H1 (cell line): ENCODE measurements around the gene MSS51. TPM values are rescaled to one million over a fixed set of nuclear protein-coding genes. Genes with fewer than 3 reads are reported as not detected.

Source experiments
- CTBP2 ChIP-seq: IDR thresholded peaks from 2 replicates; pipeline ENCODE4 v1.7.0; 2011; ENCODE audit warnings: borderline replicate concordance, mild to moderate bottlenecking, moderate library complexity, mixed read lengths, low read length; ENCODE audit not compliant: insufficient read depth, insufficient read length
- polyA plus RNA-seq, 7 experiments: library from polyadenylated mRNA; depleted of rRNA in 3 of 7; stranded (reverse) in 5 of 7; unstranded in 2 of 7; fragments of >200 nt in 5 of 7; fragments of 200-250 nt in 2 of 7; gene quantifications; 1 replicate in 5 of 7; 2 replicates in 1 of 7; 4 replicates in 1 of 7; pipeline versions ENCODE4 v1.2.1 to v1.2.3, GENCODE V29; 2011 to 2013; ENCODE audit warnings: missing spikeins in 2 of 7, mixed read lengths in 2 of 7
- total RNA-seq: library from RNA; stranded (reverse); fragmentation: NEBNext Ultra II Directional; extraction: Animal tissue kit (Norgen Biotek cat#: 25700); gene quantifications from 2 replicates; pipeline ENCODE4 v1.2.1, GENCODE V29; 2021

The MSS51 gene
- total and polyA plus RNA-seq, 2 of the 8 experiments (the other 6 are each of a cell fraction or from before 2014, with no cell fraction given): 1.5 to 1.7 TPM

- no peak for TF ChIP-seq CTBP2
- TF ChIP-seq, all 59 proteins: peak for 0
Measured at GRCh38 chr10:73433538-73433867, at the start of gene MSS51 (continued).
